Cardiac muscle cell (in vitro differentiated cells and primary cell): ENCODE measurements around the gene TDRD9. TPM values are rescaled to one million over a fixed set of nuclear protein-coding genes. Genes with fewer than 3 reads are reported as not detected.
A peak's percentile ranks its signal among the peaks of the same experiment; 100 is the strongest.

Experiments used
- DNase-seq, 2 donors: peaks; one replicate each; pipeline versions ENCODE4 v3.0.0 to v3.0.0-alpha.2; 2010 to 2017; ENCODE audit warnings: low read depth in 1 of 2, low spot score in 1 of 2
- H3K27ac ChIP-seq: fragments of 200-600 bp; sonication (generic); 2 replicates; pipeline ENCODE4 v1.5.1; 2016
- H3K27me3 ChIP-seq: fragments of 200-600 bp; sonication (generic); 2 replicates; pipeline ENCODE4 v1.6.0; 2016; ENCODE audit warnings: control low read depth
- H3K36me3 ChIP-seq: fragments of 200-600 bp; sonication (generic); 2 replicates; pipeline ENCODE4 v1.5.1; 2016; ENCODE audit warnings: control low read depth
- H3K4me1 ChIP-seq: fragments of 200-600 bp; sonication (generic); 2 replicates; pipeline ENCODE4 v1.8.1; 2017; ENCODE audit warnings: low read depth, mild to moderate bottlenecking, mixed run types
- H3K4me3 ChIP-seq: fragments of 200-600 bp; sonication (generic); 2 replicates; pipeline ENCODE4 v1.5.1; 2016; ENCODE audit warnings: mild to moderate bottlenecking
- H3K9me3 ChIP-seq: fragments of 200-600 bp; sonication (generic); 2 replicates; pipeline ENCODE4 v1.5.1; 2017; ENCODE audit warnings: low read depth, mild to moderate bottlenecking, control low read depth
- CTCF ChIP-seq: IDR thresholded peaks from 2 replicates; pipeline ENCODE4 v1.5.1; 2012; ENCODE audit warnings: low read depth, mild to moderate bottlenecking, low read length
- polyA plus RNA-seq: library from polyadenylated mRNA; unstranded; fragments of >200 nt; fragmentation: Nextera tagmentation; extraction: Ambion mirVana; gene quantifications from 2 replicates; pipeline ENCODE4 v1.2.1, GENCODE V29; 2016
- total RNA-seq: library from RNA; depleted of rRNA; stranded (reverse); fragments of >200 nt; gene quantifications from 2 replicates; pipeline ENCODE4 v1.2.3, GENCODE V29; 2016

Gene TDRD9
- total and polyA plus RNA-seq, 2 experiments from 2014 or later = 0.31 TPM; not detected in 1

GRCh38 chr14:104048758-104049507, 120.7 kb downstream of the TDRD9 start:
- no peak for TF ChIP-seq CTCF
- H3K4me1 ChIP-seq = peaks cover 7% of the 10 kb centered on the region
- no peaks in the 10 kb centered on the region for H3K36me3 ChIP-seq
- H3K27ac ChIP-seq = no peak overlapping the region
- no peak overlapping the region for H3K4me3 ChIP-seq
- peak; percentile 13 to 66 for DNase-seq
- H3K9me3 ChIP-seq = no peaks in the 10 kb centered on the region
- no peaks in the 10 kb centered on the region for H3K27me3 ChIP-seq

GRCh38 chr14:104049576-104050240, 121.5 kb downstream of the TDRD9 start:
- no peak overlapping the region for H3K27ac ChIP-seq
- DNase-seq = peak in 1 of 2 donors; percentile 50
- H3K4me1 ChIP-seq = peaks cover 7% of the 10 kb centered on the region
- H3K27me3 ChIP-seq = no peaks in the 10 kb centered on the region
- no peaks in the 10 kb centered on the region for H3K9me3 ChIP-seq
- H3K4me3 ChIP-seq = no peak overlapping the region
- H3K36me3 ChIP-seq = no peaks in the 10 kb centered on the region
- TF ChIP-seq CTCF = no peak

- H3K27me3 ChIP-seq = no peaks in the 10 kb centered on the region
- no peak for DNase-seq
- TF ChIP-seq CTCF = no peak
- peaks cover 7% of the 10 kb centered on the region for H3K4me1 ChIP-seq
- H3K9me3 ChIP-seq = no peaks in the 10 kb centered on the region
- H3K36me3 ChIP-seq = no peaks in the 10 kb centered on the region
- H3K27ac ChIP-seq = no peak overlapping the region
- H3K4me3 ChIP-seq = no peak overlapping the region
These were observed 123.0 kb downstream of the TDRD9 start for GRCh38 chr14:104051092-104051813.

- Histone ChIP-seq H3K4me1 (peaks cover 5% of the 10 kb centered on the region), H3K36me3 (no peaks in the 10 kb centered on the region), H3K27ac (no peak overlapping the region), H3K27me3 (peaks cover 12% of the 10 kb centered on the region), H3K4me3 (no peak overlapping the region), H3K9me3 (no peaks in the 10 kb centered on the region)
- no peak for DNase-seq
- TF ChIP-seq CTCF = no peak
These were observed 126.1 kb downstream of the TDRD9 start for GRCh38 chr14:104054222-104054905.

- Histone ChIP-seq H3K4me1 (no peaks in the 10 kb centered on the region), H3K36me3 (no peaks in the 10 kb centered on the region), H3K27ac (no peak overlapping the region), H3K27me3 (peaks cover 9% of the 10 kb centered on the region), H3K4me3 (no peak overlapping the region), H3K9me3 (no peaks in the 10 kb centered on the region)
- TF ChIP-seq CTCF = no peak
- DNase-seq = no peak
These were observed 134.0 kb downstream of the TDRD9 start for GRCh38 chr14:104062281-104062680.
